Gastrocnemius medialis (tissue), 4 donors: ENCODE results near the gene DDR1.

Experiments
- POLR2A ChIP-seq, 2 donors: fragments of 450-650 bp; IDR thresholded peaks; one replicate each; pipeline ENCODE4 v1.6.1; 2017; ENCODE audit warnings: antibody characterized with exemption in 2 of 2, mild to moderate bottlenecking in 2 of 2, moderate library complexity in 2 of 2
- TF ChIP-seq, protein P1 (sequence below), 5 experiments: fragments of 450-650 bp in 3 of 5; fragments of 200-600 bp in 2 of 5; sonication (generic) in 2 of 5; IDR thresholded peaks in 4 of 5; conservative IDR thresholded peaks in 1 of 5; 1 replicate in 4 of 5; 2 replicates in 1 of 5; pipeline ENCODE4 v1.5.1; 2016 to 2019; ENCODE audit warnings: antibody characterized with exemption in 5 of 5, mild to moderate bottlenecking in 3 of 5, moderate library complexity in 3 of 5

- TF ChIP-seq, protein P1, sequence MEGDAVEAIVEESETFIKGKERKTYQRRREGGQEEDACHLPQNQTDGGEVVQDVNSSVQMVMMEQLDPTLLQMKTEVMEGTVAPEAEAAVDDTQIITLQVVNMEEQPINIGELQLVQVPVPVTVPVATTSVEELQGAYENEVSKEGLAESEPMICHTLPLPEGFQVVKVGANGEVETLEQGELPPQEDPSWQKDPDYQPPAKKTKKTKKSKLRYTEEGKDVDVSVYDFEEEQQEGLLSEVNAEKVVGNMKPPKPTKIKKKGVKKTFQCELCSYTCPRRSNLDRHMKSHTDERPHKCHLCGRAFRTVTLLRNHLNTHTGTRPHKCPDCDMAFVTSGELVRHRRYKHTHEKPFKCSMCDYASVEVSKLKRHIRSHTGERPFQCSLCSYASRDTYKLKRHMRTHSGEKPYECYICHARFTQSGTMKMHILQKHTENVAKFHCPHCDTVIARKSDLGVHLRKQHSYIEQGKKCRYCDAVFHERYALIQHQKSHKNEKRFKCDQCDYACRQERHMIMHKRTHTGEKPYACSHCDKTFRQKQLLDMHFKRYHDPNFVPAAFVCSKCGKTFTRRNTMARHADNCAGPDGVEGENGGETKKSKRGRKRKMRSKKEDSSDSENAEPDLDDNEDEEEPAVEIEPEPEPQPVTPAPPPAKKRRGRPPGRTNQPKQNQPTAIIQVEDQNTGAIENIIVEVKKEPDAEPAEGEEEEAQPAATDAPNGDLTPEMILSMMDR (IDR thresholded peaks at IDR 0.05 in 4 of 5, conservative IDR thresholded peaks at IDR 0.05 in 1 of 5) = no peak
- no peak for TF ChIP-seq POLR2A (IDR thresholded peaks at IDR 0.05)
Measured at GRCh38 chr6:30893666-30894065, 9.3 kb downstream of the DDR1 start.
